ENCODE results near the gene SSX2IP. TPM values are rescaled to one million over a fixed set of nuclear protein-coding genes. Genes with fewer than 3 reads are reported as not detected.
A peak's percentile ranks its signal among the peaks of the same experiment; 100 is the strongest.

SSX2IP gene
- total and polyA plus RNA-seq, 7 donors: 2.4 to 57.6 (median 24.7) TPM

GRCh38 chr1:84620720-84621313, 69.4 kb downstream of the SSX2IP start:
- WGBS, 2 donors: 0 to 1% methylated on average over 46 of the region's 46 CpGs
- H3K4me3 ChIP-seq: peak overlapping the region; percentile 42 to 64 (median 58)
- H3K4me1 ChIP-seq: peaks cover 0 to 46% (median 22%) of the 10 kb centered on the region in 4 donors
- TF ChIP-seq POLR2A (IDR thresholded peaks at IDR 0.05) (no peak), CTCF (IDR thresholded peaks at IDR 0.05) (peak; percentile 74 to 99 (median 79)), POLR2AphosphoS5 (IDR thresholded peaks at IDR 0.05) (peak in 2 of 4 donors; percentile 27 to 61), EP300 (IDR thresholded peaks at IDR 0.05) (no peak)
- H3K36me3 ChIP-seq: no peaks in the 10 kb centered on the region
- H3K9me3 ChIP-seq: no peaks in the 10 kb centered on the region
- peak overlapping the region; percentile 68 to 80 (median 76) for H3K27ac ChIP-seq
- intact Hi-C loops (cut with DNase I): loop anchor here (2.0 to 5.0 kb wide), 3 partner anchors 49 to 178 kb away; partner anchors contain the start of gene CTBS
- peak; percentile 88 for DNase-seq
- no peaks in the 10 kb centered on the region for H3K27me3 ChIP-seq

- intact Hi-C loops (cut with DNase I): loop anchor here (2.0 to 5.0 kb wide), 3 partner anchors 47 to 177 kb away; partner anchors contain the start of gene CTBS
- Histone ChIP-seq H3K27me3 (no peaks in the 10 kb centered on the region), H3K36me3 (no peaks in the 10 kb centered on the region), H3K27ac (peak overlapping the region; percentile 54 to 80 (median 76)), H3K4me1 (peaks cover 0 to 46% (median 22%) of the 10 kb centered on the region in 4 donors), H3K4me3 (no peak overlapping the region), H3K9me3 (peaks cover 0 to under 1% (median 0%) of the 10 kb centered on the region in 4 donors)
- TF ChIP-seq EP300 (IDR thresholded peaks at IDR 0.05) (peak in 2 of 4 donors; percentile 70 to 80), POLR2AphosphoS5 (IDR thresholded peaks at IDR 0.05) (peak; percentile 39 to 71 (median 64)), CTCF (IDR thresholded peaks at IDR 0.05) (no peak), POLR2A (IDR thresholded peaks at IDR 0.05) (no peak)
- DNase-seq: no peak
- 62 to 69% methylated on average over 9 of the region's 9 CpGs for WGBS, 2 donors
Observed at GRCh38 chr1:84619383-84620102, 70.7 kb downstream of the SSX2IP start.

GRCh38 chr1:84617349-84617748, 72.9 kb downstream of the SSX2IP start:
- intact Hi-C loops (cut with DNase I): no loop called here
- no peak for TF ChIP-seq EP300 (IDR thresholded peaks at IDR 0.05)
- peak in 1 of 4 donors; percentile 38 for TF ChIP-seq POLR2AphosphoS5 (IDR thresholded peaks at IDR 0.05)
- Histone ChIP-seq H3K4me3 (no peak overlapping the region), H3K27me3 (no peaks in the 10 kb centered on the region), H3K4me1 (peaks cover 0 to 49% (median 22%) of the 10 kb centered on the region in 4 donors), H3K9me3 (peaks cover 0 to 9% (median 0%) of the 10 kb centered on the region in 4 donors), H3K27ac (peak overlapping the region; percentile 7 to 80 (median 64)), H3K36me3 (no peaks in the 10 kb centered on the region)
- WGBS, 2 donors: 72 to 76% methylated on average over 2 of the region's 2 CpGs
- DNase-seq: no peak

GRCh38 chr1:84615790-84616189, 74.5 kb downstream of the SSX2IP start:
- intact Hi-C loops (cut with DNase I): no loop called here
- Histone ChIP-seq H3K36me3 (no peaks in the 10 kb centered on the region), H3K4me1 (peaks cover 0 to 59% (median 21%) of the 10 kb centered on the region in 4 donors), H3K4me3 (no peak overlapping the region), H3K27ac (peak overlapping the region in 1 of 4 donors; percentile 76), H3K27me3 (no peaks in the 10 kb centered on the region), H3K9me3 (peaks cover 0 to 9% (median 0%) of the 10 kb centered on the region in 4 donors)
- WGBS, 2 donors: 76 to 86% methylated on average over 1 of the region's 1 CpG
- DNase-seq: no peak
- no peak for TF ChIP-seq POLR2A (IDR thresholded peaks at IDR 0.05)
- TF ChIP-seq CTCF (IDR thresholded peaks at IDR 0.05): no peak
- no peak for TF ChIP-seq POLR2AphosphoS5 (IDR thresholded peaks at IDR 0.05)
- no peak for TF ChIP-seq EP300 (IDR thresholded peaks at IDR 0.05)

GRCh38 chr1:84613887-84614286, 76.4 kb downstream of the SSX2IP start:
- no peak overlapping the region for H3K4me3 ChIP-seq
- peaks cover 0 to 42% (median 7%) of the 10 kb centered on the region in 4 donors for H3K4me1 ChIP-seq
- H3K9me3 ChIP-seq: peaks cover 0 to 9% (median 0%) of the 10 kb centered on the region in 4 donors
- no peak for DNase-seq
- no peaks in the 10 kb centered on the region for H3K36me3 ChIP-seq
- no peak overlapping the region for H3K27ac ChIP-seq
- WGBS, 2 donors: 93 to 96% methylated on average over 2 of the region's 2 CpGs
- intact Hi-C loops (cut with DNase I): no loop called here
- no peak for TF ChIP-seq POLR2A (IDR thresholded peaks at IDR 0.05)
- TF ChIP-seq POLR2AphosphoS5 (IDR thresholded peaks at IDR 0.05): no peak
- no peak for TF ChIP-seq EP300 (IDR thresholded peaks at IDR 0.05)
- no peak for TF ChIP-seq CTCF (IDR thresholded peaks at IDR 0.05)
- H3K27me3 ChIP-seq: no peaks in the 10 kb centered on the region
